ENCODE data around the gene KCNMB2. TPM values are rescaled to one million over a fixed set of nuclear protein-coding genes. Genes with fewer than 3 reads are reported as not detected.
"Not testable (repeated sequence)": the region's sequence is repeated elsewhere in the genome, so short reads cannot be mapped to it uniquely, and the experiment has no call there.

Gene KCNMB2
- total RNA-seq, 1 donor: not detected

DNA sequence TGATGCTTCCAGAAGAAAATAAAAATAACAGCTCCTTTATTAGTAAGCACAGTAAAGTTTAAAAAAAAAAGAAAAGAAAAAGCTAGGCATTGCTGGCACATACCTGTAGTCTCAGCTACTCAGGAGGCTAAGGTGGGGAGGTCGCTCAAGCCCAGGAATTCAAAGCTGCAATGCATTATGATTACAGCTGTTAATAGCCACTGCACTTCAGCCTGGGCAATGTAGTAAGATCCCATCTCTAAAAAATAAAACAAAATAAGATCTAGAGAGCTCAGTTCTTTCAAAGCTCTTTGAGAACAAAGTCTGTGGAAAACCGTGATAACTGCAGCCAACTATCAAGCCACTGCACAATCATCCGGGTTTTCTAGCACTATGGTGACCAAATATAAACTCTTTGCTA is 323.1 kb downstream of the KCNMB2 start:
- TF ChIP-seq, protein P1, sequence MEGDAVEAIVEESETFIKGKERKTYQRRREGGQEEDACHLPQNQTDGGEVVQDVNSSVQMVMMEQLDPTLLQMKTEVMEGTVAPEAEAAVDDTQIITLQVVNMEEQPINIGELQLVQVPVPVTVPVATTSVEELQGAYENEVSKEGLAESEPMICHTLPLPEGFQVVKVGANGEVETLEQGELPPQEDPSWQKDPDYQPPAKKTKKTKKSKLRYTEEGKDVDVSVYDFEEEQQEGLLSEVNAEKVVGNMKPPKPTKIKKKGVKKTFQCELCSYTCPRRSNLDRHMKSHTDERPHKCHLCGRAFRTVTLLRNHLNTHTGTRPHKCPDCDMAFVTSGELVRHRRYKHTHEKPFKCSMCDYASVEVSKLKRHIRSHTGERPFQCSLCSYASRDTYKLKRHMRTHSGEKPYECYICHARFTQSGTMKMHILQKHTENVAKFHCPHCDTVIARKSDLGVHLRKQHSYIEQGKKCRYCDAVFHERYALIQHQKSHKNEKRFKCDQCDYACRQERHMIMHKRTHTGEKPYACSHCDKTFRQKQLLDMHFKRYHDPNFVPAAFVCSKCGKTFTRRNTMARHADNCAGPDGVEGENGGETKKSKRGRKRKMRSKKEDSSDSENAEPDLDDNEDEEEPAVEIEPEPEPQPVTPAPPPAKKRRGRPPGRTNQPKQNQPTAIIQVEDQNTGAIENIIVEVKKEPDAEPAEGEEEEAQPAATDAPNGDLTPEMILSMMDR (IDR thresholded peaks at IDR 0.05; ENCODE audit: insufficient read depth, low read length): no peak
- DNase-seq (ENCODE audit: low read depth): no peak
- H3K4me3 ChIP-seq (ENCODE audit: low read depth, low read length): no peak overlapping the region

DNA sequence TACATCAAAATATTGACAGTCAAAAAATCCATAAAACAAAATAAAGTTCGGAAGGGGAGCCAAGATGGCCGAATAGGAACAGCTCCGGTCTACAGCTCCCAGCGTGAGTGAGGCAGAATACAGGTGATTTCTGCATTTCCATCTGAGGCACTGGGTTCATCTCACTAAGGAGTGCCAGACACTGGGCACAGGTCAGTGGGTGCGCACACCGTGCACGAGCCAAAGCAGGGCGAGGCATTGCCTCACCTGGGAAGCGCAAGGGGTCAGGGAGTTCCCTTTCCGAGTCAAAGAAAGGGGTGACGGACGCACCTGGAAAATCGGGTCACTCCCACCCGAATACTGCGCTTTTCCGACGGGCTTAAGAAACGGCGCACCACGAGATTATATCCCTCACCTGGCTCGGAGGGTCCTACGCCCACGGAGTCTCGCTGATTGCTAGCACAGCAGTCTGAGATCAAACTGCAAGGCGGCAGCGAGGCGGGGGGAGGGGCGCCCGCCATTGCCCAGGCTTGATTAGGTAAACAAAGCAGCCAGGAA is 323.7 kb downstream of the KCNMB2 start:
- not testable (repeated sequence) for H3K4me3 ChIP-seq (ENCODE audit: low read depth, low read length); DNase-seq (ENCODE audit: low read depth)

DNA sequence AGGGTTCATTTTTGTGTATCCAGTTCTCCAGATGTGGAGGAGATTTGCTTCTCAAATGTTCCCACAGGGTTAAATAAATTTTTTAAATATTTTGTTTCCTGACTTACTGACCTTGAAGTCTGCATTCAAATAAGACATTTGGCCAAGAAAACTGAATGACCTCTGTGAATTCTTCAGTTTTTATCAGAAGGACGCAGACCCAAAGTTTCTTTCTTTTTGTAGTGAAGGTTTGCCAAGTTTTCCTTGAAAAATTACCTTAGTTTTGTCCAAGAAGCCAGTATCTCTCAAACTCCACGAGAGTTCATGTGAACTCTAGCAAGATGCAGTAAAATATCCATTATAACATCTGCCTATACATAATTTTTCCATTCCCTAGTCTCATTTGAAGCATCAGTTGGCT is 332.4 kb downstream of the KCNMB2 start:
- TF ChIP-seq, protein P1 (IDR thresholded peaks at IDR 0.05; ENCODE audit: insufficient read depth, low read length): no peak
- DNase-seq (ENCODE audit: low read depth): no peak
- H3K4me3 ChIP-seq (ENCODE audit: low read depth, low read length): no peak overlapping the region

DNA sequence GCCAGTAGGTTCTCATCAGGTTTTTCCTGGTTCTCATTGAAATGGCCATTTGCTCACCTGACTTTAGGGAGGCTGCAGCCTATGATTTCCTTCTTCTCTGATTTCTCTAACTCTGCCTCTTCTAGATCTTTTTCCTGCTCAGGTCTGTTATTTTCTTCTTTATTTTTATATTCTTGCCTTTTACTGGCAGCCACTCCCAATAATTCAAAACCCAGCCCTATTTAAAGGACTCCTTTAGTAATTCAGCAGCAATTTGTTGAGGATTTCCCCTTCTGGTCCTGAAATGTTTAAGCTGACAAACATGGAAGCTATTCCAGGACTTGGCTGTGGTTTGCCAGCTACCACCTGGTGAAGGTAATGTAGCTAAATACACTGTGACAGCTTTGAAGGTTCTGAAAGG is 333.8 kb downstream of the KCNMB2 start:
- TF ChIP-seq, protein P1 (IDR thresholded peaks at IDR 0.05; ENCODE audit: insufficient read depth, low read length): no peak
- no peak for DNase-seq (ENCODE audit: low read depth)
- no peak overlapping the region for H3K4me3 ChIP-seq (ENCODE audit: low read depth, low read length)

GRCh38 chr3:178875157-178875556 is 338.9 kb downstream of the KCNMB2 start:
- H3K4me3 ChIP-seq (ENCODE audit: low read depth, low read length): no peak overlapping the region

GRCh38 chr3:178875836-178876235 is 339.6 kb downstream of the KCNMB2 start:
- TF ChIP-seq, protein P1 (IDR thresholded peaks at IDR 0.05; ENCODE audit: insufficient read depth, low read length): no peak
- no peak overlapping the region for H3K4me3 ChIP-seq (ENCODE audit: low read depth, low read length)
- no peak for DNase-seq (ENCODE audit: low read depth)

More at GRCh38 chr3:178875157-178875556, 338.9 kb downstream of the KCNMB2 start:
- TF ChIP-seq, protein P1 (IDR thresholded peaks at IDR 0.05; ENCODE audit: insufficient read depth, low read length): no peak
- DNase-seq (ENCODE audit: low read depth): no peak

GRCh38 chr3:178880274-178880673 is 344.0 kb downstream of the KCNMB2 start:
- TF ChIP-seq, protein P1 (IDR thresholded peaks at IDR 0.05; ENCODE audit: insufficient read depth, low read length): no peak
- DNase-seq (ENCODE audit: low read depth): no peak
- no peak overlapping the region for H3K4me3 ChIP-seq (ENCODE audit: low read depth, low read length)

Measured in fibroblast of the aortic adventitia (primary cell).